Measurements from ENCODE around the gene NMU. TPM values are rescaled to one million over a fixed set of nuclear protein-coding genes. Genes with fewer than 3 reads are reported as not detected.

NMU gene
- total and polyA plus RNA-seq, 9 of the 15 experiments (the other 6 are each of a cell fraction or from before 2014, with no cell fraction given): 73.8 to 846 (median 599) TPM

GRCh38 chr4:55611358-55612059 is 24.6 kb downstream of the NMU start:
- TF ChIP-seq NEUROD1 (IDR thresholded peaks at IDR 0.05; ENCODE audit: borderline replicate concordance, low read depth, low read length, partially characterized antibody) (no peak), PML (IDR thresholded peaks at IDR 0.05; ENCODE audit: low read length) (no peak), ZNF75A (CRISPR knock-in tag; IDR thresholded peaks at IDR 0.05) (no peak), CAMTA2 (CRISPR knock-in tag; conservative IDR thresholded peaks at IDR 0.05) (no peak), ZBTB33 (CRISPR knock-in tag; IDR thresholded peaks at IDR 0.05) (no peak), PHB2 (IDR thresholded peaks at IDR 0.05; ENCODE audit: low read depth) (no peak), POLR2G (IDR thresholded peaks at IDR 0.05; ENCODE audit: low read depth, low read length) (no peak), BCOR (IDR thresholded peaks at IDR 0.05) (no peak), ZNF280B (CRISPR knock-in tag; IDR thresholded peaks at IDR 0.05) (no peak), ZNF311 (CRISPR knock-in tag; IDR thresholded peaks at IDR 0.05) (no peak), SP1 (CRISPR knock-in tag; IDR thresholded peaks at IDR 0.05) (no peak), ELF2 (CRISPR knock-in tag; IDR thresholded peaks at IDR 0.05) (no peak), RUNX1 (IDR thresholded peaks at IDR 0.05; ENCODE audit: low read depth) (no peak), KLF1 (tag; IDR thresholded peaks at IDR 0.05) (no peak), SMARCA4 (IDR thresholded peaks at IDR 0.05) (no peak), SMAD4 (CRISPR knock-in tag; conservative IDR thresholded peaks at IDR 0.05) (no peak), SPI1 (IDR thresholded peaks at IDR 0.05; ENCODE audit: borderline replicate concordance, low read depth, low read length) (no peak), ZNF644 (tag; IDR thresholded peaks at IDR 0.05; ENCODE audit: low read depth) (no peak)
- DNase-seq (ENCODE audit: extremely low read depth in 1 of 4, low spot score in 3 of 4) (no peak), ATAC-seq (no peak), FAIRE-seq (no peak)
- 98% methylated on average over 3 of the region's 3 CpGs for WGBS (ENCODE audit: insufficient coverage, low coverage, missing lambda C conversion rate)
- no peak overlapping the region for H3K4me3 ChIP-seq
- H3K9me1 ChIP-seq (ENCODE audit: control insufficient read depth, insufficient read depth, low read length): no peaks in the 10 kb centered on the region
- H3K36me3 ChIP-seq (ENCODE audit: control insufficient read depth, insufficient read depth, low read length): peaks cover 93% of the 10 kb centered on the region
- H2AFZ ChIP-seq (ENCODE audit: low read depth, low read length): no peak overlapping the region
- H3K79me2 ChIP-seq (ENCODE audit: control insufficient read depth, insufficient read depth, low read length): peaks cover 80% of the 10 kb centered on the region
- H3K9ac ChIP-seq (ENCODE audit: insufficient read depth in 1 of 2, low read depth in 2 of 2, low read length in 2 of 2): no peak overlapping the region
- no peaks in the 10 kb centered on the region for H3K9me3 ChIP-seq (replicated peaks; ENCODE audit: control insufficient read depth, insufficient read depth, low read depth, low read length)
- BruUV-seq (replicated peaks): no TSS peak
- in situ Hi-C loops (cut with MboI) (no loop called here), intact Hi-C loops (cut with micrococcal nuclease) (no loop called here)
- CTCF ChIA-PET (ENCODE audit: low intra/inter-chr PET ratio): no interaction called here
- H3K4me2 ChIP-seq (ENCODE audit: insufficient read depth, low read length): no peak overlapping the region
- H3K27ac ChIP-seq (ENCODE audit: extremely low read depth, low read depth, low read length): peak overlapping the region; percentile 16; the same call in 1 of the 3 replicates
- H3K4me1 ChIP-seq (replicated peaks in 1 of 2; ENCODE audit: control insufficient read depth in 2 of 2, insufficient read depth in 2 of 2, low read length in 2 of 2): peaks cover 2 to 5% of the 10 kb centered on the region in 2 experiments; a peak in 2 of 5 replicates
- no peaks in the 10 kb centered on the region for H4K20me1 ChIP-seq (replicated peaks; ENCODE audit: control insufficient read depth, insufficient read depth, low read length)
- no peaks in the 10 kb centered on the region for H3K27me3 ChIP-seq (ENCODE audit: control insufficient read depth in 2 of 2, insufficient read depth in 2 of 2, low read length in 2 of 2)
- POLR2A ChIA-PET: no interaction called here

All from K562 (cell line).